ENCODE measurements around the gene OSBPL6. TPM values are rescaled to one million over a fixed set of nuclear protein-coding genes. Genes with fewer than 3 reads are reported as not detected.
"Not testable (repeated sequence)": the region's sequence is repeated elsewhere in the genome, so short reads cannot be mapped to it uniquely, and the experiment has no call there.

OSBPL6 gene
- polyA plus RNA-seq, 1 donor: 6.2 TPM

DNA sequence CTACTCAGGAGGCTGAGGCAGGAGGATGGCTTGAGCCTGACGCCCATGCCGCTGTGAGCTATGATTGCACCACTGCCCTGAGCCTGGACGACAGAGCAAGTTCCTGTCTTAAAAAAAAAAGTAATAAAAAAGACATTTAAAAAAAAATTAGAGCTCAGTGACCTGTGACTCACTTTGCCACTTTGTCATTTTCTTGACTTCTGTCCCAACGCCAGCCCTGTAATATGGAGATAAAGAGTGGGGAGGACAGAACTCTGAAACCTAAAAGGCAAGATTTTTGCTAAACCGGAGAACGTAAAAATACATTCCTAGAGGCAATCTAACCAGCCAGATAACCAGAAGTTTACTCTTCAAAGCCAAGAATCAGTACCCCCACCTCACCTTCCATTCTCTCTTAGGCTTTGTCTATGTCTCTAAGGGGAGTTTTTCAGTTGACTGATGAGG lies 207.7 kb downstream of the OSBPL6 start:
- DNase-seq (ENCODE audit: low read depth): no peak

DNA sequence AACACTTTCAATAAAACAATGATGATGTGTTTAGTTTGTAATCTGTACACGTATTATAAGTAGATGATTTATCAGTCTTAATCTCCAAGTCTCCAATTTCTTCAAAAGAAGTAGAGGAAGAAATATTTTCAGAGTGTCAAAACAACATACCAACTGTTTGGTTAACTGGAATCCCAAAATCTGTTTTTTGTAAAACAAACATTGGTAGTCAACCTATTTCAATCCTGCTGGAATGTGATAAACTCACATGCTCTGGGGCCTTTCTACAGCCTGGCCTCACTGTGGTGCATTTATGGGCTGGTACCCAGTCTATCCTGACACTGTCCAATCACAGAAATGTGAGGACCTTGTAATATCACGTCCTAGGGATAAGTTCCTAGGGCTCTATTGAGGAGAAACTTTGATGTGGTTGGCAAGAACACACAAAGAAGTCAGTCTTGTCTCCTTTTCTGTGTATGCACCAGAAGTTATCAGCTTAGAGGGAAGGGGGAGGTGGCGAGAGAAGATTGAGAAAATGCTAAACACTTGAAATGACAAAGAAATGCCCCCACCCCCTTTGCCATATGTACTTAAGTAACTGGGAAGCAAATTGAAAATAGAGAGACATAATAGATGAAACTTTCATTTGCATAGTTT lies 209.5 kb downstream of the OSBPL6 start:
- DNase-seq (ENCODE audit: low read depth): no peak

DNA sequence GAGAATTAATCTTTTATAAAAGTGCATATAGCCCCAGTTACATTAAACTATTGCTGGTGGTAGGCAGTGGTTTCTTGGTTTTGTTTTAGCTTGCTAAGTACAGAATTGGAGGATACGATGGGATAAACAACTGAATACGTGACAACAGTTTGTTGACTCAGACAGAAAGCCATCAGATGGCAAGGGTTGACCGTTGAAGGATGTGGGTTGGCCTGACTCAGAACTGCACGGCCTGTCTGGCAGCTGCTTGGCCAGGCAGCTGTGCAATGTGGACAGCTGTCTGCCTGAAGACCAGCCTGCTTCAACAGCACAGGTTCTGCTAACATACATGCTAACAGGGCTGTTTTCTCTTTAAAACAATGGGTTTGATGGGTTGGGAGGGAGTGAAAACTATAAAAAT lies 210.1 kb downstream of the OSBPL6 start:
- no peak for DNase-seq (ENCODE audit: low read depth)

DNA sequence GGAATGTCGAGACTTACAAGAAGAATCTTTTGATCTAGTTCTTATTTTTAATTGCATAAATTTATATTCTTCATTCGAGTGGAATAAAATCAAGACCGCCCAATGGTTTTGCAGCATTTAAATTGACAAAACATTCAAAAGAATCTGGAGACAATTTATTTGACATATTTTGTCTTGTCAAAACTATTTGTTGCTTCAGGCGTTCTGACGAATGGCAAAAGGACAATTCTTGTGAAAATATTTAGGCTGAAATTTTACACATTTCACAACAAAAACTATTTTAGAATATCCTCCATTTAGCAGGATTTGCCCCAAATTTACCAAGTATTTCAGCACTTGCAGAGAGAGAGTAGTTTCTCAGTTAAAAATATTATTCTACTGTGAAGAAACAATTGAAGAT lies 214.9 kb downstream of the OSBPL6 start:
- DNase-seq (ENCODE audit: low read depth): no peak

DNA sequence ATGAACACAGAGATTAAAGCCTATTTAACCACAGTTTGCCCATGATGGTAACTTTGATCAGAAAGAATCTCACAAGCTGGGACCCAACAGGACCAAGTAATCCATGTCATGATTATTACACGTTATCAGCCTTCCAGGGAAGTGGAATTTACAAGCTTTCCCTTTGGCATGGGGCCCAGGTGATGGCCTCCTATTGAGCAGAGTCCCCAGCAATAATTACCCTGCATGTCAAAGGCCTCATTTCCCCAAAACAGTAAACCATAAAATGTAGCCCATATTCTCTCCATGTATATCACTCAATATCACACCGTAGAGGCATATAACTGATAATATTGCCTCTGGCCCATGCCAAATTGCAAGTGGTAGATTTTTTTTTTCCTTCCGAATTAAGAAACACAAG lies 217.7 kb downstream of the OSBPL6 start:
- no peak for DNase-seq (ENCODE audit: low read depth)

DNA sequence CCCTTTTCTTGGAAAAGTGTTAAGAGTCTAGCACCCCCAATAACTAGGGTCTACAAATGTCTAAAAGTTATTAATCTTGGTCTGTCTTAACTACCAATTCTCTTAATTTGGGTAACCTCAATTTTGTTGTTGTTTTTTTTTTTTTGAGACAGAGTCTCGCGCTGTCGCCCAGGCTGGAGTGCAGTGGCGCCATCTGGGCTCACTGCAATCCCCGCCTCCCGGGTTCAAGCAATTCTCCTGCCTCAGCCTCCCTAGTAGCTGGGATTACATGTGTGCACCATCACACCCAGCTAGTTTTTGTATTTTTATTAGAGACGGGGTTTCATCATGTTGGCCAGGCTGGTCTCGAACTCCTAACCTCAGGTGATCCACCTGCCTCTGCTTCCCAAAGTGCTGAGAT lies 218.1 kb downstream of the OSBPL6 start:
- DNase-seq (ENCODE audit: low read depth): not testable (repeated sequence)

DNA sequence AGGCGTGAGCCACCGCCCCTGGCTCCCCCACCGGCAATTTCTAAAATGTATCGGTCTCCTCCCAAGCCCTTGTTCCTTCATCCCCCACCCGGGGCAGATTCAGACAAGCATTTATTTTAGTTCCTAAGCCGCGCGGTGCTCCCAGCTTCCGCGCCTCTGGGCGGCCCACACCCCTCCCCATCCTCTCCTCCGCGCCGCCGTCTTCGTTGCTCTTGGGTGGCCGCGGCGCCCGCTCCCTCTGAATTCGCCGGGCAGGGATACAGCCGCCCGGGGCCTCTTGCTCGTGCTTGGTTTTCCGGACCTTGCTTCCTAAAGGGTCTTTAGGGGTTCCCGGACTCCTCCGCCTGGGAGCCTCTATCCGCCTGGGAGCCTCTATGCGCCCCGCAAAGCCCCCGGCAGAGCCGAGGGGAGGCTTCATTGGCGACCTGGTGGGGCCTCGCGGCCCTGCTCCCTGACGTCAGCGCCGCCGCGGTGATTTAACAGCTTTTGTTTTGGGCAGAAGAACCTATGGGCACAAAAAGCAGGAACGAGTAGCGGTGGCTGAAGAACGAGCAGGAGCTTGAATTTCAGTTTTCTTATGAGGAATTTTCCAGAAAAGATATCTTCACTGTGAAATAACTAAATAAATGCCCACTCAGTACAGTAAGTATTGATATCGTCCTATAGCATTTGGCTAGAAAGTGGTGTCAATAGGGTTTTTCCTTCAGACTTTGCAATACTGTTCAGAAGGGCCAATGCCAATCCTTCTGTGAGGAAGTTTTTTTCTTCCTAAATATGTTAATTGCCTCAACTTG lies 219.4 kb downstream of the OSBPL6 start:
- DNase-seq (ENCODE audit: low read depth): no peak

DNA sequence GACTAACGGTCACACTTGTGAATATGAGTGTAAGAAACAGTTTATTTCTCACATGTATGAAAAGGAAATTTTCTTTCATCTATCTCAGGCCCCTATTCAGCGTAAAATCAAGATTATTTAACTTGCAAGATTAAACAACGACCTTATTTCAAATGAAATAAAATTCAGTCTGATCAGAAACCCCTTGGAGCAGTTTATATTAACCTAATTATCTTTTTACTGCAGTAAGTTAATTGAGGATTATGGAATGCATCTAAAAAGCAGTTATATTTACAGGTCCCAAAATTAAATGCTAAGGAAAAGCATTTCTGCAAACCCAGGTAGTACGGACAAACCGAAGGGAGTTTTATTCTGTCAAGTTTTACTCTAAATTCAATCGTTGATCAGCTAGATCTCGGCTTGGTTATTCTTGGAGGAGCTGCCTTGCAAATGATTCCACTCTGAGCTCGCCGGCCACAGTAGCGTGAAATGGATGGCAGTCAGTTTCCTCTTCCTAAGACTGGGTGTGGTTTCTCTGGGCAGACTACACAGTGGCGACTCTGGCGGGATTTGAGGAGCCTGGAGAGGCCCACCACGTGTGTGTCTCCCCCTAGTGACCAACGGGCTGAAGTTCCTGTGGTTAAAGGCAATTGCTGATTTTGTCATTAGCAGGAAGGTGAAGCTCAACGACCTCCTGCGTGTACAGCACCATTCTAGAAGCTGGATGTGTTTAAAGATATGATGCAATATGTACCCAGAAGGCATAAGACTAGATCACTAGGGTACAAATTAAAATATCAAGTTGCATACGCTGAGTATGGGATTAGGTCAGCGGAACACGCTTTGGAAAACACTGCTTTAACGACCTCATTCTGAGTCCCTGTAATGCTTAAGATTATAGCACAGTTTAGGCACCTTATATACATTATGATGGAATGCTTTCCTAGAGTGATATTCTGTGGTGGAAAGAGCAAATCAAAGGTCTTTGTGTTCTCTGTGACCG lies 220.2 kb downstream of the OSBPL6 start:
- DNase-seq (ENCODE audit: low read depth): peak; percentile 81

DNA sequence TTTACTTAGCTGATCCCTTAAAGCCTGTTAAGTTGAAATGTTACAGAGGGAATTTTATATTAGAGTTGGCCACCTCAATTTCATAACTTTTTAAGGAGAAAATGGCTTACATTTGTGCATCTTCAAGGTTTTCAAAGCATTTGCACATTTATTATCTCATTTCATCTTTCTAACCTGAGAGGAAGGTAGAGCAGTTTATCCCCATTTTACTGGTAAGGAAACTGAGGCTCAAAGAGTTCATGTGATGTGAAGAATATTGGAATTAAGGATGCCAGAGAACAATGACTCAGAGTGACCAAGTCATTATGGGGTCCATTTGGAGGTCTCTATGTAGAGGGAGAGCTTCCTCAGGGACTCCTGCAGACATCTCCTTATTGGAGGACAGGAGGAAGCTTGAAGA lies 221.7 kb downstream of the OSBPL6 start:
- DNase-seq (ENCODE audit: low read depth): no peak

DNA sequence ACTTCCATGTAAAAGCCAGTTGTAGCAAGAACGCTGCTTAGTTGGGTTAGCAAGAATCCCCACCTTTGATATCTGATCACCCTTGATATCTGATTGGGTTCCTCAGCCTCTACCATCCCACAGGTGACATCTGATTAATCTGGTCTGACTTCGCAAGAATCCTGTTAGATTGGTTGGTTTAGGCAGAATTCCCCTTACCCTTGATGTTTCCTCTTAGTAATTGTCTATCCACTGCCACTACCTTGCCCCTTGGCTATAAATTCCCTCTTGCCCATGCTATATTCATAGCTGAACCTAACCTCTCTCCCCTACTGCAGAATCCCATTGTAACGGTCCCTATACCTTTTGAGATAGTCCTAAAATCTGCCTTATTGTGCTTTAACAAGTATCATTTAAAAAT lies 223.6 kb downstream of the OSBPL6 start:
- no peak for DNase-seq (ENCODE audit: low read depth)

DNA sequence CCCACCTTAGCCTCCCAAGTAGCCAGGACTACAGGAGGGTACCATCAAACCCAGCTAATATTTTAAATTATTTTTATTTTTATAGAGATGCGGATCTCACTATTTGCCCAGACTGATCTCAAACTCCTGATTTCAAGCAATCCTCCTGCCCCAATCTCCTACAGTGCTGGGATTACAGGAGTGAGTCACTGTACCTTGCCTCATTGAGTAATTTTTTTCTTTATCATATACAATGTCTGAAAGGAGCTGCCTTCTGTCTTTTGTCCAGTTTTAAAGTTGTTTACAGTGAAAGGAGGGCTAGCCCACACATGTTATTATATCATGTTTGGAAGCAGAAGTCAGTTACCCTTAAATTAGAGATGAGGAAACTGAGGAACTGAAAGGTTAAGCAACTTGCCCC lies 224.1 kb downstream of the OSBPL6 start:
- DNase-seq (ENCODE audit: low read depth): no peak

DNA sequence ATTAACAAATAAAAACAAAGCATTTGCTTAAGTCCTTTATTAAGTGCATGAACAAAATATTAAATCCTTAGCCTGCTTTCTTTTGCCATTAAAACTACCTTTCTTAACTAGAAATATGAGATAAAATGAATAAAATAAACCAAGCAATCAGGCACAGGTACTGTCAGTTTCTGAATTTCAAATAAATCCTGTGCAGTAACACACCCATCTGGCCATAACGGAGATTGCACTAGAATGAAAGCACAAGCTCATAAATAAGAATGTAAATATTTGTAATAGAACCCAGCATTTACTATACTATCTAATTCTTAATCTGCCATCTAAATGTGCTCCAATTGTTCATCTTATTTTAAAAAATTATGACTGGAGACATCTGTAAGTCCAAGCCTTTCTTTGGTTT lies 224.8 kb downstream of the OSBPL6 start:
- DNase-seq (ENCODE audit: low read depth): no peak

DNA sequence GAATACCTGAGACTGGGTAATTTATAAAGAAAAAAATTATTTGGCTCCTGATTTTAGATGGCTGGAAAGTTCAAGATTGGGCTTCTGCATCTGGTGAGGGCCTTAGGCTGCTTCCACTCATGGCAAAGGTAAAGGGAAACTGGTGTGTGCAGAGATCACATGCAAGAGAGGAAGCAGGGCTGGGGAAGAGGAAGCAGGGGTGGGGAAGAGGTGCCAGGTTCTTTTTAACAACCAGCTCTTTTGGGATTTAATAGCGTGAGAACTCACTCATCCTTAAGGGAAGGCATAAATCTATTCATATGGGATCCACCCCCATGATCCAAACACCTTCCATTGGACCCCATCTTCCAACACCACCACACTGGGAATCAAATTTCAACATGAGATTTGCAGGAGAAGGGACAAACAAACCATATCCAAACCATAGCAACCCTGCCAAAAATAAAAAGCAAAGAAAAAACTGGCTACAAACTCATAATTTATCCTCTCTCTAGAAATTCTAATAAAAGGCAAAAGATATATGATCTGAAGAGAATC lies 226.2 kb downstream of the OSBPL6 start:
- DNase-seq (ENCODE audit: low read depth): no peak

DNA sequence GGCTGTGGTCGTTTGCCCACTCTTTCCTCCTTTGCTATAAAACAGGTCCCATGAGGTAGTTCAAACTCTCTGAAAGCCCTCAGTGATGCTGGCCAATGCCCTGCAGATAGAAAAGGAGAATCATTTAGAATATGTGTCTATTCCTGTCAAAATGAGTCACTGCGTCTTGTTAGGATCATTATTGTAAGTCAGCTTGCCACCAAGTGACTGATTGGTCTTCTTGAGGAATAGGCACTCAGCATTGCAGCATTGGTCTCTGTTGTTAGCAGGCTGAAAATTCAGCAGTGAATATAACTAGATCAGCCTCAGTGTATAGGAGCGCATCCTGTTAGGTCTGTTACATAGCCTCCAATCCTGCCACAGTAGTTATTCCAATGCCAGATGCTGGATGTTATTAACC lies 227.8 kb downstream of the OSBPL6 start:
- DNase-seq (ENCODE audit: low read depth): no peak

DNA sequence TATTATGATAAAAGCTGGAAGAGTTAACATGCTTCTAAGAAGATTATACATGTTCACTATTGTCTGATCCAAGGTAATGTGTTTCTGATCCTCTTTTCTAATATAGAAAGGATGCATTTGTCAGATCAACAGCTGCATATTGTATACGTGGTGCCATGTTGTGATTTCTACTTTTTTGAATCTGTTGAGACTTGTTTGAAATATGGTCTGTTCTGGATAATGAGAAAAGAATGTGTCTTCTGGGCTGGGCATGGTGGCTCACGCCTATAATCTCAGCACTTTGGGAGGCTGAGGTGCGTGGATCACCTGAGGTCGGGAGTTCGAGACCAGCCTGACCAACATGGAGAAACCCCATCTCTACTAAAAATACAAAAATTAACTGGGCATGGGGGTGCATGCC lies 229.4 kb downstream of the OSBPL6 start:
- DNase-seq (ENCODE audit: low read depth): not testable (repeated sequence)

DNA sequence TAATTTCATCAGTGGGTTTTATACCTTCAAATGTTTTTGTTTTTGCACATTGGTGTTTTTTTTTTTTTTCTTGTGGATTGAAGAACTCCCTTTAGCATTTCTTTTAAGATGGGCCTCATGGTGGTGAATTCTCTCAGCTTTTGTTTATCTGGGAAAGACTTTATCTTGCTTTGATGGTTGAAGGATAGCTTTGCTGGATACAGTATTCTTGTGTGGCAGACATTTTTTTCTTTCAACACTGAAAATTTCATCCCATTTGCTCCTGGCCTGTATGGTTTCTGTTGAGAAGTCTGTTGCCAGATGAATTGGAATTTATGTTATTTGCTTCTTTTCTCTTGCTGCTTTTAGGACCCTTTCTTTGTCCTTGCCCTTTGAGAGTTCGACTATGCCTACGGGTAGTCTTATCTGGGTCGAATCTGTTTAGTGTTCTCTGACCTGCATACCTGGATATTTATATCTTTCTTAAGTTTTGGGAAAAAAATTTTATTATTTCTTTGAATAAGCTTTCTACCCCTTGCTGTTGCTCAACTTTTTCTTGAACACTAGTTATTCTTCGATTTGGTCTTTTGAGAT lies 231.0 kb downstream of the OSBPL6 start:
- DNase-seq (ENCODE audit: low read depth): no peak

DNA sequence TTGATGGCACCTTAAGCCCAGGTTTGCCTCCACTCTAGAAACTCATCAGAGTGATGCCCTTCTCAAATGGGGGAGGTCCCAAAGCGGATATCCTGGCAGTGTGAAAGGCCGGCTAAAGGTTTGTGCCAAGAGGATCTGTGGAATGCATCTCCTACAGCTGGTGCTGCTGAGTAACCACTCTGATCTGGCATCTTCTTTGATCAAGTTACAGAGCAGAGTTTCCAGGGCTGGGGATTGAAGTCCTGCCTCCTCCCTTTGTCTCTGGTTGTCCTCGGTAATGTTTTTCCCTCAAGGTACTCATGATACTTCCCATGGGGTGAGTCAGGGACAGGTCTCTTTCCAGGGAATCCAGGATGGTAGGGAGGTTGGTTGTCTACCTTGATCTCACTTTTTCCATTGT lies 232.1 kb downstream of the OSBPL6 start:
- DNase-seq (ENCODE audit: low read depth): no peak

DNA sequence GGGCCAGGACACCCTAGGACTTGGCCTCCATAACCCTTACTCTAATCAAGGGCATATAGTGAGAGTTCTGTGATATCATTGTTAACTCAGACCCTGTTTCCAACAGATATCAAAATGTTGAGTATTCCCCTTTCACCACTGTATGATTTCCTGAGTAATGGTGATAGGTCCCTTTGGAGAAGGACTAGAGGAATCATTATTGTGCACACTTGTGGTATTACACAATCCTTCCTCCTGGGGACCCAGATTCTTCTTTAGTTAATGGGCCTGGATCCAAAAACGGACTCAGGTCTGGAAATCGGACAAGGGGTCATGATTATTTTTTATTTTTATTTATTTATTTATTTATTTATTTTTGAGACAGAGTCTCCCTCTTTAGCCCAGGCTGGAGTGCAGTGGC lies 233.1 kb downstream of the OSBPL6 start:
- DNase-seq (ENCODE audit: low read depth): no peak

DNA sequence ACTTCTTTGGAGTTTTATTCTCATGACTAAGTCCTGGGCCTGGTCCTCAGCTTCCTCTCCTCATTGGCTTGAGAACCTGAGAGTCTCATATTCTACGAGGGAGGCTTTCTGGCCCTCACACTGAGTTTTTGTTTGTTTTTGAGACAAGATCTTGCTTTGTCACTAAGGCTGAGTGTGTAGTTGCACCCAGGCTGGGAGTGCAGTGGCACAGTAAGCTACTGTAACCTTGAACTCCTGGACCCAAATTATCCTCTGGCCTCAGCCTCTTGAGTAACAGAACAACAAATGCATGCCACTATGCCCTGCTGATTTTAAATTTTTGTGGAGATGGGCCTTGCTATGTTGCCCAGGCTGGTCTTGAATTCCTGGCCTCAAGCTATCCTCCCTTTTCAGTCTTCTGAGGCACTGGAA lies 234.1 kb downstream of the OSBPL6 start:
- no peak for DNase-seq (ENCODE audit: low read depth)

DNA sequence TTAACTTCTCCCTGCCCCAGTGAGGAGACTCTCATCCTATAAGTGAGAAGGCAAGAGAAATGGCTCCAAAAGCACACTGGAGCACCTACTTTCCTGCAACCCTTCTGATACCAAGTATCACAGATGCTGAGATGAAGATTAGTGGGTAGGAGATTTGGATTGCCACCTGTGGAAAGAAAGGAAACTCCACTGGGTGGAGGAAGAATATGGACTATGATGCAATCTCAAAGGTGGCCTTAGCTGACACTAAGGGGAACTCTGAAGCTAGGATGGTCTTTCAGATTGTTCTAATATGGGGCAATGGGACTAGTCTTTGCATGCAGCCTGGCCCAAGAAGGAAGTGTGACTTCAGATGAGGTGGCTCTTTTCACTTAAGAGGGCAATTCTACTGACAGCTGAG lies 235.0 kb downstream of the OSBPL6 start:
- DNase-seq (ENCODE audit: low read depth): no peak

DNA sequence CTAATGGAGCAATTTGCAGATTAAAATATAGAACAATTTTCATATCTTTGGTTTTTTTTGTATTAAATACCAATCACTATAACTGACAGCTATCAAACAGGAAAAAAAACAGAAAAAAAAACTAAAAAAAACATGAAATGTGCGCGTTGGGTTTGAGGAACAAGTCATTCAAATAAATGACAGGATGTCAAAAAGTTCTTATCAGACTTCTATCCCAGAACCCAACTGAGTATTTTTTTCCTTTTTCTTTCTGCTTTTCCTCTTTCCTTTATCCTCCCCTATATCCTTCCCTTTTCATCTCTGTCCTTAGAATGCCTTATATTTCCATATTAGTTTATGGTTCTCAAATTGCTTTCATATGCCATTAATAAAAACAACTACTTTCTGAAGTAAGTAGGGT lies 242.3 kb downstream of the OSBPL6 start:
- no peak for DNase-seq (ENCODE audit: low read depth)

DNA sequence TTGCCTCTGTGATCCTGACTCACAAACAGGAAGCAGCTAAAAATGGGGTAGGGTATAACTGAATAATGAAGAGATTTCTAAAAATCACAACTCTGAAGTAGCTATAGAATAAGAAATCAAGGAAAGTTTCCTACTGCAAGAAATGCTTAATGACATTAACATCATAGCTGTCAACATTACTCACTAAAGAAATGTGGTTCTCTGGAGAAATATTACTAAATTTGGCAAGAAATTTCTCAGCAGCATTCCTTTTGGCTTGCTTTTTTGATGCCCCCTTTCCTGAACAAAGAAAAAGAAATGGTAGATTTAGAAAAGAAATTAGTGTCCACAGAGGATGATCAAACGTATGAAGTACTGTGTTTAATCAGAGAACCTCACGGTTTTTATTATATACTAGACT lies 247.1 kb downstream of the OSBPL6 start:
- DNase-seq (ENCODE audit: low read depth): no peak

Data from forelimb muscle (tissue), 1 donor.